GM12878 (cell line): Measurements from ENCODE around the gene THRA. TPM values are rescaled to one million over a fixed set of nuclear protein-coding genes. Genes with fewer than 3 reads are reported as not detected.

Experiments used
- ATF2 ChIP-seq: IDR thresholded peaks from 2 replicates; pipeline ENCODE4 v1.6.1; 2012; ENCODE audit warnings: low read length, inconsistent platforms
- BCLAF1 ChIP-seq: fragments of 450-650 bp; IDR thresholded peaks from 2 replicates; pipeline ENCODE4 v1.6.1; 2017; ENCODE audit warnings: antibody characterized with exemption, mild to moderate bottlenecking, moderate library complexity
- CBX3 ChIP-seq: fragments of 200-600 bp; sonication (generic); IDR thresholded peaks from 2 replicates; pipeline ENCODE4 v1.6.1; 2016; ENCODE audit warnings: low read depth, borderline replicate concordance
- CHD2 ChIP-seq: IDR thresholded peaks from 2 replicates; pipeline ENCODE4 v1.6.1; 2011; ENCODE audit warnings: low read depth, low read length, improper control_type of control experiment, borderline replicate concordance
- EZH2 ChIP-seq: IDR thresholded peaks from 2 replicates; pipeline ENCODE4 v1.6.1; 2012; ENCODE audit warnings: low read depth, mild to moderate bottlenecking, control low read depth, inconsistent platforms, low read length, borderline replicate concordance; ENCODE audit not compliant: control insufficient read depth
- FOXM1 ChIP-seq: IDR thresholded peaks from 2 replicates; pipeline ENCODE4 v1.6.1; 2012; ENCODE audit warnings: low read depth, mild to moderate bottlenecking, inconsistent platforms, low read length, moderate library complexity
- HCFC1 ChIP-seq: fragments of 150-350 bp; IDR thresholded peaks from 2 replicates; pipeline ENCODE4 v1.6.1; 2014; ENCODE audit warnings: low read length
- IKZF2 ChIP-seq, 2 experiments: fragments of 450-650 bp; IDR thresholded peaks; 2 replicates each; pipeline ENCODE4 v1.6.1; 2017; ENCODE audit warnings: mild to moderate bottlenecking in 2 of 2, moderate library complexity in 2 of 2
- KDM1A ChIP-seq: fragments of 200-600 bp; sonication (generic); IDR thresholded peaks from 2 replicates; pipeline ENCODE4 v1.6.1; 2016; ENCODE audit warnings: borderline replicate concordance
- MTA2 ChIP-seq: fragments of 450-650 bp; IDR thresholded peaks from 2 replicates; pipeline ENCODE4 v1.6.1; 2016; ENCODE audit warnings: low read depth, mild to moderate bottlenecking, moderate library complexity
- NFYB ChIP-seq: IDR thresholded peaks from 2 replicates; pipeline ENCODE4 v1.6.1; 2011; ENCODE audit warnings: low read depth, mild to moderate bottlenecking, low read length, improper control_type of control experiment, moderate library complexity; ENCODE audit not compliant: insufficient read depth
- NRF1 ChIP-seq: conservative IDR thresholded peaks from 2 replicates; pipeline ENCODE4 v1.6.1; 2011; ENCODE audit warnings: mild to moderate bottlenecking, low read depth, low read length, improper control_type of control experiment
- RB1 ChIP-seq: fragments of 450-650 bp; formaldehyde crosslinking; IDR thresholded peaks from 2 replicates; pipeline ENCODE4 v1.6.1; 2017; ENCODE audit warnings: mild to moderate bottlenecking, borderline replicate concordance
- SP1 ChIP-seq: IDR thresholded peaks from one replicate; pipeline ENCODE4 v1.6.1; 2011; ENCODE audit warnings: low read depth, low read length
- SUZ12 ChIP-seq: fragments of 200-600 bp; sonication (generic); IDR thresholded peaks from one replicate; pipeline ENCODE4 v1.6.1; 2018; ENCODE audit warnings: antibody characterized with exemption, mild to moderate bottlenecking; ENCODE audit not compliant: unreplicated experiment
- YY1 ChIP-seq: IDR thresholded peaks from 2 replicates; pipeline ENCODE4 v1.6.1; 2011; ENCODE audit warnings: low read depth, mild to moderate bottlenecking, low read length
- ZBTB4 ChIP-seq: fragments of 450-650 bp; formaldehyde crosslinking; IDR thresholded peaks from 2 replicates; pipeline ENCODE4 v1.4.0; 2022; ENCODE audit warnings: mild to moderate bottlenecking, moderate library complexity
- ZSCAN29 ChIP-seq: fragments of 450-650 bp; IDR thresholded peaks from 2 replicates; pipeline ENCODE4 v1.6.1; 2017; ENCODE audit warnings: mild to moderate bottlenecking, moderate library complexity
- polyA plus RNA-seq, 11 experiments: library from polyadenylated mRNA; depleted of rRNA in 4 of 11; unstranded in 6 of 11; stranded (reverse) in 5 of 11; fragments of >200 nt; fragmentation: Nextera tagmentation in 4 of 11; fragmentation: Illumina TruSeq in 1 of 11; extraction: Ambion mirVana in 4 of 11; extraction: Trizol in 1 of 11; gene quantifications; 1 replicate in 1 of 11; 2 replicates in 10 of 11; pipeline versions ENCODE4 v1.2.1 to v1.2.3, GENCODE V29; 2011 to 2016; ENCODE audit warnings: inconsistent platforms in 2 of 11, missing spikeins in 2 of 11, low read depth in 1 of 11
- total RNA-seq, 4 experiments: library from RNA; depleted of rRNA in 3 of 4; stranded (reverse); fragments of >200 nt in 3 of 4; fragmentation: Illumina TruSeq in 1 of 4; extraction: Trizol in 1 of 4; gene quantifications; 2 replicates each; pipeline versions ENCODE4 v1.2.1 to v1.2.3, GENCODE V29; 2013 to 2021
- TF ChIP-seq, protein P1 (sequence below): fragments of 450-650 bp; IDR thresholded peaks from 2 replicates; pipeline ENCODE4 v1.6.1; 2018; ENCODE audit warnings: mild to moderate bottlenecking, low read depth, moderate library complexity; ENCODE audit not compliant: partially characterized antibody

THRA gene
- total and polyA plus RNA-seq, 10 of the 15 experiments (the other 5 are each of a cell fraction or from before 2014, with no cell fraction given): 0.03 to 2.0 (median 0.64) TPM

- no peak for TF ChIP-seq ZSCAN29
- TF ChIP-seq SP1: no peak
- TF ChIP-seq CBX3: no peak
- peak; percentile 54 for TF ChIP-seq NRF1
- TF ChIP-seq NFYB: no peak
- TF ChIP-seq MTA2: no peak
- TF ChIP-seq ZBTB4 (CRISPR knock-in tag): no peak
- TF ChIP-seq, protein P1, sequence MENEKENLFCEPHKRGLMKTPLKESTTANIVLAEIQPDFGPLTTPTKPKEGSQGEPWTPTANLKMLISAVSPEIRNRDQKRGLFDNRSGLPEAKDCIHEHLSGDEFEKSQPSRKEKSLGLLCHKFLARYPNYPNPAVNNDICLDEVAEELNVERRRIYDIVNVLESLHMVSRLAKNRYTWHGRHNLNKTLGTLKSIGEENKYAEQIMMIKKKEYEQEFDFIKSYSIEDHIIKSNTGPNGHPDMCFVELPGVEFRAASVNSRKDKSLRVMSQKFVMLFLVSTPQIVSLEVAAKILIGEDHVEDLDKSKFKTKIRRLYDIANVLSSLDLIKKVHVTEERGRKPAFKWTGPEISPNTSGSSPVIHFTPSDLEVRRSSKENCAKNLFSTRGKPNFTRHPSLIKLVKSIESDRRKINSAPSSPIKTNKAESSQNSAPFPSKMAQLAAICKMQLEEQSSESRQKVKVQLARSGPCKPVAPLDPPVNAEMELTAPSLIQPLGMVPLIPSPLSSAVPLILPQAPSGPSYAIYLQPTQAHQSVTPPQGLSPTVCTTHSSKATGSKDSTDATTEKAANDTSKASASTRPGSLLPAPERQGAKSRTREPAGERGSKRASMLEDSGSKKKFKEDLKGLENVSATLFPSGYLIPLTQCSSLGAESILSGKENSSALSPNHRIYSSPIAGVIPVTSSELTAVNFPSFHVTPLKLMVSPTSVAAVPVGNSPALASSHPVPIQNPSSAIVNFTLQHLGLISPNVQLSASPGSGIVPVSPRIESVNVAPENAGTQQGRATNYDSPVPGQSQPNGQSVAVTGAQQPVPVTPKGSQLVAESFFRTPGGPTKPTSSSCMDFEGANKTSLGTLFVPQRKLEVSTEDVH: no peak
- peak; percentile 52; the same call in 1 of the 2 replicates for TF ChIP-seq CHD2
- no peak for TF ChIP-seq ATF2
- TF ChIP-seq HCFC1: no peak
- 0 out of 2 replicates have a peak, but pooled peaks have one; percentile 33 for TF ChIP-seq RB1
- no peak for TF ChIP-seq BCLAF1
- TF ChIP-seq FOXM1: no peak
- TF ChIP-seq SUZ12: no peak
- no peak for TF ChIP-seq EZH2
- TF ChIP-seq YY1: no peak
- TF ChIP-seq KDM1A: no peak
- peak in 1 of 2 experiments; percentile 12; a peak in 1 of 4 replicates for TF ChIP-seq IKZF2 (IDR thresholded peaks at IDR 0.05)
These were observed 58.7 kb downstream of the THRA start, which contains the start of gene MSL1 (continued) for GRCh38 chr17:40121181-40122135.
